BJ (cell line): ENCODE measurements around the gene TAGLN3. TPM values are rescaled to one million over a fixed set of nuclear protein-coding genes. Genes with fewer than 3 reads are reported as not detected.

ENCODE experiments used
- CTCF ChIA-PET: fragments of 350-600 bp; formaldehyde crosslinking; extraction: SDS; loops from one replicate; lab custom pipeline; 2021; ENCODE audit warnings: antibody characterized with exemption, inconsistent platforms; lab: Yijun Ruan, JAX
- POLR2A ChIA-PET: fragments of 300-600 bp; sonication (Branson Sonifier 250); formaldehyde crosslinking; extraction: SDS; loops from one replicate; lab custom pipeline; 2021; ENCODE audit warnings: antibody characterized with exemption; lab: Charles Lee
- DNase-seq: peaks from one replicate; pipeline ENCODE4 v3.0.0-alpha.2; 2011; ENCODE audit warnings: low read depth
- H3K27me3 ChIP-seq: 2 replicates; pipeline ENCODE4 v1.6.0; 2011; ENCODE audit warnings: low read length; ENCODE audit not compliant: control insufficient read depth, insufficient read depth
- H3K36me3 ChIP-seq: 2 replicates; pipeline ENCODE4 v1.5.1; 2011; ENCODE audit warnings: low read length; ENCODE audit not compliant: control insufficient read depth, insufficient read depth
- H3K4me3 ChIP-seq: 2 replicates; pipeline ENCODE4 v1.5.1; 2011; ENCODE audit warnings: low read depth, mild to moderate bottlenecking, control low read depth, low read length
- CTCF ChIP-seq: IDR thresholded peaks from 2 replicates; pipeline ENCODE4 v1.5.1; 2011; ENCODE audit warnings: low read depth, mild to moderate bottlenecking, control low read depth, inconsistent platforms, low read length, moderate library complexity; ENCODE audit not compliant: insufficient read depth
- polyA plus RNA-seq: library from polyadenylated mRNA; depleted of rRNA; stranded (reverse); fragments of >200 nt; gene quantifications from 2 replicates; pipeline ENCODE4 v1.2.3, GENCODE V29; 2011

Gene TAGLN3
- polyA plus RNA-seq, 1 experiment, result not detected

GRCh38 chr3:112001526-112001925 is 2.8 kb downstream of the TAGLN3 start:
- CTCF ChIA-PET, result interaction anchor here (0.7 to 14.6 kb wide), 7 partner anchors 9 to 43 kb away, joined by 3 to 203 read pairs (median 4); partner anchors contain the start of gene TMPRSS7
- POLR2A ChIA-PET, result interaction anchor here (0.6 kb wide), 1 partner anchor 202 kb away, joined by 3 read pairs; no protein-coding TSS in a partner anchor
- no peaks in the 10 kb centered on the region for H3K36me3 ChIP-seq
- H3K27me3 ChIP-seq, result no peaks in the 10 kb centered on the region
- TF ChIP-seq CTCF, result no peak
- DNase-seq, result no peak
- H3K4me3 ChIP-seq, result no peak overlapping the region

GRCh38 chr3:112002096-112002971 is 3.6 kb downstream of the TAGLN3 start:
- no peaks in the 10 kb centered on the region for H3K36me3 ChIP-seq
- no peak overlapping the region for H3K4me3 ChIP-seq
- no peaks in the 10 kb centered on the region for H3K27me3 ChIP-seq
- ChIA-PET CTCF (interaction anchor here (0.7 to 9.7 kb wide), 6 partner anchors 9 to 41 kb away, joined by 3 to 82 read pairs (median 6); partner anchors contain the start of gene TMPRSS7), POLR2A (no interaction called here)
- no peak for TF ChIP-seq CTCF
- DNase-seq, result no peak

- Histone ChIP-seq H3K36me3 (no peaks in the 10 kb centered on the region), H3K4me3 (no peak overlapping the region), H3K27me3 (no peaks in the 10 kb centered on the region)
- no peak for DNase-seq
- POLR2A ChIA-PET, result no interaction called here
- CTCF ChIA-PET, result interaction anchor here (1.0 to 9.7 kb wide), 7 partner anchors 10 to 286 kb away, joined by 3 to 82 read pairs (median 6); no protein-coding TSS in a partner anchor
- TF ChIP-seq CTCF, result no peak
These were observed 4.8 kb downstream of the TAGLN3 start for GRCh38 chr3:112003321-112004080.

- no peaks in the 10 kb centered on the region for H3K36me3 ChIP-seq
- no peaks in the 10 kb centered on the region for H3K27me3 ChIP-seq
- ChIA-PET POLR2A (no interaction called here), CTCF (interaction anchor here (1.0 to 9.7 kb wide), 5 partner anchors 9 to 287 kb away, joined by 3 to 82 read pairs (median 8); no protein-coding TSS in a partner anchor)
- DNase-seq, result no peak
- no peak overlapping the region for H3K4me3 ChIP-seq
- TF ChIP-seq CTCF, result no peak
These were observed 5.5 kb downstream of the TAGLN3 start for GRCh38 chr3:112004187-112004586.
